Gastroesophageal sphincter (tissue), 3 donors: ENCODE measurements around the gene DOK6.

ENCODE experiments used
- POLR2A ChIP-seq, 2 donors: fragments of 450-650 bp; IDR thresholded peaks; one replicate each; pipeline ENCODE4 v1.6.1; 2017; ENCODE audit warnings: antibody characterized with exemption in 2 of 2, mild to moderate bottlenecking in 2 of 2, moderate library complexity in 1 of 2
- POLR2AphosphoS5 ChIP-seq: sonication (generic); formaldehyde crosslinking; IDR thresholded peaks from one replicate; pipeline ENCODE4 v1.6.1; 2017; ENCODE audit warnings: antibody characterized with exemption
- TF ChIP-seq, protein P1 (sequence below), 4 experiments: fragments of 200-600 bp in 2 of 4; fragments of 450-650 bp in 2 of 4; sonication (generic) in 1 of 4; IDR thresholded peaks; one replicate each; pipeline ENCODE4 v1.5.1; 2017 to 2019; ENCODE audit warnings: antibody characterized with exemption in 4 of 4, mild to moderate bottlenecking in 2 of 4, moderate library complexity in 2 of 4

GRCh38 chr18:69874058-69874457 is 473.4 kb downstream of the DOK6 start:
- TF ChIP-seq, protein P1, sequence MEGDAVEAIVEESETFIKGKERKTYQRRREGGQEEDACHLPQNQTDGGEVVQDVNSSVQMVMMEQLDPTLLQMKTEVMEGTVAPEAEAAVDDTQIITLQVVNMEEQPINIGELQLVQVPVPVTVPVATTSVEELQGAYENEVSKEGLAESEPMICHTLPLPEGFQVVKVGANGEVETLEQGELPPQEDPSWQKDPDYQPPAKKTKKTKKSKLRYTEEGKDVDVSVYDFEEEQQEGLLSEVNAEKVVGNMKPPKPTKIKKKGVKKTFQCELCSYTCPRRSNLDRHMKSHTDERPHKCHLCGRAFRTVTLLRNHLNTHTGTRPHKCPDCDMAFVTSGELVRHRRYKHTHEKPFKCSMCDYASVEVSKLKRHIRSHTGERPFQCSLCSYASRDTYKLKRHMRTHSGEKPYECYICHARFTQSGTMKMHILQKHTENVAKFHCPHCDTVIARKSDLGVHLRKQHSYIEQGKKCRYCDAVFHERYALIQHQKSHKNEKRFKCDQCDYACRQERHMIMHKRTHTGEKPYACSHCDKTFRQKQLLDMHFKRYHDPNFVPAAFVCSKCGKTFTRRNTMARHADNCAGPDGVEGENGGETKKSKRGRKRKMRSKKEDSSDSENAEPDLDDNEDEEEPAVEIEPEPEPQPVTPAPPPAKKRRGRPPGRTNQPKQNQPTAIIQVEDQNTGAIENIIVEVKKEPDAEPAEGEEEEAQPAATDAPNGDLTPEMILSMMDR (IDR thresholded peaks at IDR 0.05) = no peak
- no peak for TF ChIP-seq POLR2AphosphoS5
- no peak for TF ChIP-seq POLR2A (IDR thresholded peaks at IDR 0.05)
